Natural killer cell (primary cell): ENCODE measurements around the gene CFAP99. TPM values are rescaled to one million over a fixed set of nuclear protein-coding genes. Genes with fewer than 3 reads are reported as not detected.

Source experiments
- ATAC-seq, 3 donors: fragments of 150-1000 bp in 2 of 3; fragments of 200-7000 bp in 1 of 3; cut with Tn5 transposase; 1 replicate in 1 of 3; 2 replicates in 2 of 3; pipeline ENCODE4 v1.10.0; 2021; ENCODE audit warnings: mild to moderate bottlenecking in 2 of 3, moderate library complexity in 2 of 3
- DNase-seq, 2 donors: peaks; one replicate each; pipeline versions ENCODE4 v3.0.0 to v3.0.0-alpha.2; 2013 to 2021; ENCODE audit warnings: mixed read lengths in 1 of 2
- H3K27ac ChIP-seq: one replicate; pipeline ENCODE4 v1.5.1; 2013; ENCODE audit warnings: mild to moderate bottlenecking, low read length
- H3K27me3 ChIP-seq: one replicate; pipeline ENCODE4 v1.6.1; 2013; ENCODE audit warnings: low read length; ENCODE audit not compliant: control insufficient read depth, insufficient read depth
- H3K36me3 ChIP-seq: one replicate; pipeline ENCODE4 v1.6.1; 2013; ENCODE audit warnings: low read length; ENCODE audit not compliant: control insufficient read depth, insufficient read depth
- H3K4me1 ChIP-seq: one replicate; pipeline ENCODE4 v1.6.1; 2013; ENCODE audit warnings: low read length; ENCODE audit not compliant: control insufficient read depth, insufficient read depth
- H3K4me3 ChIP-seq: one replicate; pipeline ENCODE4 v1.5.1; 2013; ENCODE audit warnings: low read length
- H3K9me3 ChIP-seq: one replicate; pipeline ENCODE4 v1.6.1; 2013; ENCODE audit warnings: low read length; ENCODE audit not compliant: control insufficient read depth, insufficient read depth
- H3K27ac Mint-ChIP-seq, 2 donors: one replicate each; pipeline ENCODE4 v1.8.0; 2022; ENCODE audit warnings: mild to moderate bottlenecking in 2 of 2, mixed read lengths in 2 of 2, moderate library complexity in 1 of 2
- H3K27me3 Mint-ChIP-seq, 2 donors: one replicate each; pipeline ENCODE4 v1.8.0; 2022; ENCODE audit warnings: low read depth in 2 of 2, mixed read lengths in 2 of 2
- H3K36me3 Mint-ChIP-seq: one replicate; pipeline ENCODE4 v1.8.0; 2022; ENCODE audit warnings: mixed read lengths
- H3K4me1 Mint-ChIP-seq, 2 donors: one replicate each; pipeline ENCODE4 v1.8.0; 2022; ENCODE audit warnings: mixed read lengths in 2 of 2
- H3K4me3 Mint-ChIP-seq: one replicate; pipeline ENCODE4 v1.8.0; 2022; ENCODE audit warnings: mild to moderate bottlenecking, moderate library complexity, mixed read lengths
- H3K9me3 Mint-ChIP-seq, 2 donors: one replicate each; pipeline ENCODE4 v1.8.0; 2022; ENCODE audit warnings: mixed read lengths in 2 of 2
- CTCF ChIP-seq: fragments of 200-600 bp; IDR thresholded peaks from one replicate; pipeline ENCODE4 v1.8.0; 2022; ENCODE audit warnings: antibody characterized with exemption
- WGBS: methylation state at CpG from one replicate; pipeline ENCODE4 v1.1.7; 2013; ENCODE audit warnings: missing lambda C conversion rate; ENCODE audit not compliant: insufficient coverage; 5-methylcytosine and 5-hydroxymethylcytosine counted together
- intact Hi-C: fragments of 100-400 bp; cut with micrococcal nuclease; formaldehyde crosslinking; loops from one replicate; pipeline ENCODE4 v1.14.2; 2022
- total RNA-seq, 4 donors: library from RNA; stranded (reverse); fragments of 120-200 nt in 1 of 4; gene quantifications; one replicate each; pipeline versions ENCODE4 v1.2.3 to v1.2.4, GENCODE V29; 2013 to 2022

CFAP99 gene
- total RNA-seq, 3 donors from 2014 or later (not counting 1 experiment from before 2014, with no cell fraction given) = not detected

GRCh38 chr4:2450394-2451035 lies 31.8 kb downstream of the CFAP99 start:
- Histone ChIP-seq H3K27ac (no peak overlapping the region), H3K27me3 (no peaks in the 10 kb centered on the region), H3K36me3 (no peaks in the 10 kb centered on the region), H3K4me3 (no peak overlapping the region), H3K4me1 (no peaks in the 10 kb centered on the region), H3K9me3 (no peaks in the 10 kb centered on the region)
- H3K4me1 Mint-ChIP-seq = no peaks in the 10 kb centered on the region
- H3K9me3 Mint-ChIP-seq = no peaks in the 10 kb centered on the region
- TF ChIP-seq CTCF = no peak
- H3K27me3 Mint-ChIP-seq = no peaks in the 10 kb centered on the region
- intact Hi-C loops = no loop called here
- H3K36me3 Mint-ChIP-seq = no peaks in the 10 kb centered on the region
- no peak for ATAC-seq
- no peak overlapping the region for H3K4me3 Mint-ChIP-seq
- DNase-seq = no peak
- H3K27ac Mint-ChIP-seq = no peak overlapping the region
- WGBS = 90% methylated on average over 16 of the region's 16 CpGs

- Histone ChIP-seq H3K36me3 (no peaks in the 10 kb centered on the region), H3K4me3 (no peak overlapping the region), H3K27ac (no peak overlapping the region), H3K9me3 (no peaks in the 10 kb centered on the region), H3K27me3 (no peaks in the 10 kb centered on the region), H3K4me1 (no peaks in the 10 kb centered on the region)
- no peaks in the 10 kb centered on the region for H3K4me1 Mint-ChIP-seq
- 89% methylated on average over 10 of the region's 10 CpGs for WGBS
- H3K36me3 Mint-ChIP-seq = no peaks in the 10 kb centered on the region
- TF ChIP-seq CTCF = no peak
- intact Hi-C loops = no loop called here
- H3K4me3 Mint-ChIP-seq = no peak overlapping the region
- ATAC-seq (no peak), DNase-seq (no peak)
- H3K27ac Mint-ChIP-seq = no peak overlapping the region
- no peaks in the 10 kb centered on the region for H3K27me3 Mint-ChIP-seq
- H3K9me3 Mint-ChIP-seq = no peaks in the 10 kb centered on the region
Measured at GRCh38 chr4:2451036-2451520, 32.3 kb downstream of the CFAP99 start.

GRCh38 chr4:2451821-2452785 lies 33.3 kb downstream of the CFAP99 start:
- no peaks in the 10 kb centered on the region for H3K27me3 Mint-ChIP-seq
- no peak overlapping the region for H3K27ac ChIP-seq
- no peak for TF ChIP-seq CTCF
- no peak for ATAC-seq
- H3K4me3 Mint-ChIP-seq = no peak overlapping the region
- no peak for DNase-seq
- no peaks in the 10 kb centered on the region for H3K4me1 ChIP-seq
- no peaks in the 10 kb centered on the region for H3K4me1 Mint-ChIP-seq
- no peaks in the 10 kb centered on the region for H3K36me3 Mint-ChIP-seq
- H3K27ac Mint-ChIP-seq = no peak overlapping the region
- no peaks in the 10 kb centered on the region for H3K9me3 Mint-ChIP-seq
- intact Hi-C loops = no loop called here
- no peaks in the 10 kb centered on the region for H3K9me3 ChIP-seq
- no peak overlapping the region for H3K4me3 ChIP-seq
- 89% methylated on average over 25 of the region's 25 CpGs for WGBS
- no peaks in the 10 kb centered on the region for H3K27me3 ChIP-seq
- no peaks in the 10 kb centered on the region for H3K36me3 ChIP-seq
